OCI-LY3 (cell line): Measurements from ENCODE around the gene COL27A1.

ENCODE experiments used
- CTCF ChIP-seq: fragments of 200-600, 300-600 bp; sonication (generic); IDR thresholded peaks from 2 replicates; pipeline ENCODE4 v1.5.1; 2014; ENCODE audit warnings: antibody characterized with exemption, low read length, low read depth
- EZH2phosphoT487 ChIP-seq: fragments of 200-600 bp; shearing (Covaris generic); IDR thresholded peaks from 2 replicates; pipeline ENCODE4 v1.6.1; 2018; ENCODE audit warnings: antibody characterized with exemption, mixed run types, low read depth

DNA sequence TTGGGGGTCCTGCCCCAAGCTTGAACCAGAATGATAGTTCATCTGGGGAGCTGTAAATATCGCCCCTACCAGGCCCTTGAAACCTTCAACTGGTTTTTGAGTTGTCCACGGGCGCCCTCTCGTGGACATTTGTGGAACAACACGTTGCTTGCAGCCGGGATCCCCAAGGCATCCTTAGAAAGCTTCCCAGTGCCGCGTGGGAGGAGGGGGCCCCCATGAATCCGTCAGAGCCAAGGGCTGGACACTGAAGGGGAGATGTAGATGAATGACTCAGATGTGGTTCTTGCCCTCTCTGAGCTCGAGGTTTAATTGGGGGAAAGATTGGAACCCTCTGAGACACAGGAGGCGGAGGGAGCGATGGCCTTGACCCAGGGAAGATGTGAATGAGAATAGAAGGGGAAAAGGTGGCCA is 135.7 kb downstream of the COL27A1 start:
- TF ChIP-seq CTCF: peak; percentile 90
- TF ChIP-seq EZH2phosphoT487: no peak
